ENCODE measurements around the gene PLEKHG4B.

- TF ChIP-seq POLR2A (IDR thresholded peaks at IDR 0.05) (no peak), CTCF (IDR thresholded peaks at IDR 0.05 in 8 of 11, conservative IDR thresholded peaks at IDR 0.05 in 3 of 11) (no peak)
These were observed 34.8 kb downstream of the PLEKHG4B start for GRCh38 chr5:126806-127205.

All from spleen (tissue), 7 donors.